Measurements from ENCODE around the gene SNX33.
A peak's percentile ranks its signal among the peaks of the same experiment; 100 is the strongest.

SNX33 gene

GRCh38 chr15:75641179-75641503 is 6.6 kb upstream of the SNX33 start:
- DNase-seq (ENCODE audit: low spot score): no peak

GRCh38 chr15:75641603-75642002 is 6.1 kb upstream of the SNX33 start:
- DNase-seq (ENCODE audit: low spot score): no peak

GRCh38 chr15:75644376-75644775 is 3.3 kb upstream of the SNX33 start:
- peak; percentile 29 for DNase-seq (ENCODE audit: low spot score)

- no peak for DNase-seq (ENCODE audit: low spot score)
Measured at GRCh38 chr15:75646112-75646943, 1.4 kb upstream of the SNX33 start.

GRCh38 chr15:75646944-75647364 is 758 bp upstream of the SNX33 start:
- peak; percentile 28 for DNase-seq (ENCODE audit: low spot score)

GRCh38 chr15:75648156-75649000 is 666 bp downstream of the SNX33 start:
- DNase-seq (ENCODE audit: low spot score): peak; percentile 61

GRCh38 chr15:75649045-75649761 is 1.5 kb downstream of the SNX33 start:
- DNase-seq (ENCODE audit: low spot score): no peak

- DNase-seq (ENCODE audit: low spot score): no peak
Measured at GRCh38 chr15:75649848-75650247, 2.1 kb downstream of the SNX33 start.

- DNase-seq (ENCODE audit: low spot score): peak; percentile 42
Measured at GRCh38 chr15:75650908-75651809, 3.4 kb downstream of the SNX33 start.

- no peak for DNase-seq (ENCODE audit: low spot score)
Measured at GRCh38 chr15:75651810-75652543, 4.3 kb downstream of the SNX33 start.

- DNase-seq (ENCODE audit: low spot score): no peak
Measured at GRCh38 chr15:75653347-75653913, 5.7 kb downstream of the SNX33 start.

- no peak for DNase-seq (ENCODE audit: low spot score)
Measured at GRCh38 chr15:75654201-75654907, 6.6 kb downstream of the SNX33 start.

GRCh38 chr15:75655931-75656330 is 8.2 kb downstream of the SNX33 start:
- DNase-seq (ENCODE audit: low spot score): no peak

- DNase-seq (ENCODE audit: low spot score): no peak
Measured at GRCh38 chr15:75656331-75656730, 8.6 kb downstream of the SNX33 start.

- no peak for DNase-seq (ENCODE audit: low spot score)
Measured at GRCh38 chr15:75656813-75657212, 9.1 kb downstream of the SNX33 start.

- no peak for DNase-seq (ENCODE audit: low spot score)
Measured at GRCh38 chr15:75659141-75659771, 11.5 kb downstream of the SNX33 start.

GRCh38 chr15:75659928-75660645 is 12.4 kb downstream of the SNX33 start:
- no peak for DNase-seq (ENCODE audit: low spot score)

GRCh38 chr15:75661100-75661755 is 13.5 kb downstream of the SNX33 start:
- DNase-seq (ENCODE audit: low spot score): no peak
